ENCODE measurements around the gene NTPCR. TPM values are rescaled to one million over a fixed set of nuclear protein-coding genes. Genes with fewer than 3 reads are reported as not detected.

Gene NTPCR
- total RNA-seq, 1 donor from 2014 or later, result 11.0 TPM

- no peaks in the 10 kb centered on the region for H3K9me3 ChIP-seq (ENCODE audit: control insufficient read depth in 3 of 3, low read length in 3 of 3)
- H3K4me3 ChIP-seq (ENCODE audit: low read length in 3 of 3), result no peak overlapping the region
- peaks cover 8 to 19% (median 9%) of the 10 kb centered on the region in 3 donors for H3K36me3 ChIP-seq (ENCODE audit: control insufficient read depth in 3 of 3, insufficient read depth in 3 of 3, low read length in 3 of 3)
- no peak overlapping the region for H3K9ac ChIP-seq (ENCODE audit: low read depth in 1 of 3, low read length in 3 of 3)
- no peaks in the 10 kb centered on the region for H3K27me3 ChIP-seq (ENCODE audit: control insufficient read depth in 3 of 3, insufficient read depth in 3 of 3, low read length in 3 of 3)
- no peak overlapping the region for H3K27ac ChIP-seq (ENCODE audit: low read depth, low read length)
- peaks cover 6 to 23% (median 7%) of the 10 kb centered on the region in 3 donors for H3K4me1 ChIP-seq (ENCODE audit: control insufficient read depth in 3 of 3, insufficient read depth in 3 of 3, low read length in 3 of 3)
Observed at GRCh38 chr1:232983375-232983774, 33.0 kb downstream of the NTPCR start.

GRCh38 chr1:232983817-232984567, 33.6 kb downstream of the NTPCR start:
- Histone ChIP-seq H3K9me3 (ENCODE audit: control insufficient read depth in 3 of 3, low read length in 3 of 3) (no peaks in the 10 kb centered on the region), H3K27me3 (ENCODE audit: control insufficient read depth in 3 of 3, insufficient read depth in 3 of 3, low read length in 3 of 3) (no peaks in the 10 kb centered on the region), H3K9ac (ENCODE audit: low read depth in 1 of 3, low read length in 3 of 3) (no peak overlapping the region), H3K36me3 (ENCODE audit: control insufficient read depth in 3 of 3, insufficient read depth in 3 of 3, low read length in 3 of 3) (peaks cover 8 to 12% (median 9%) of the 10 kb centered on the region in 3 donors), H3K4me1 (ENCODE audit: control insufficient read depth in 3 of 3, insufficient read depth in 3 of 3, low read length in 3 of 3) (peaks cover 10 to 28% (median 11%) of the 10 kb centered on the region in 3 donors), H3K4me3 (ENCODE audit: low read length in 3 of 3) (no peak overlapping the region), H3K27ac (ENCODE audit: low read depth, low read length) (no peak overlapping the region)

GRCh38 chr1:232984577-232985425, 34.4 kb downstream of the NTPCR start:
- no peak overlapping the region for H3K4me3 ChIP-seq (ENCODE audit: low read length in 3 of 3)
- H3K4me1 ChIP-seq (ENCODE audit: control insufficient read depth in 3 of 3, insufficient read depth in 3 of 3, low read length in 3 of 3), result peaks cover 10 to 28% (median 11%) of the 10 kb centered on the region in 3 donors

GRCh38 chr1:232985882-232986526, 35.6 kb downstream of the NTPCR start:
- no peaks in the 10 kb centered on the region for H3K27me3 ChIP-seq (ENCODE audit: control insufficient read depth in 3 of 3, insufficient read depth in 3 of 3, low read length in 3 of 3)
- peaks cover 0 to 2% (median 2%) of the 10 kb centered on the region in 3 donors for H3K36me3 ChIP-seq (ENCODE audit: control insufficient read depth in 3 of 3, insufficient read depth in 3 of 3, low read length in 3 of 3)
- no peaks in the 10 kb centered on the region for H3K9me3 ChIP-seq (ENCODE audit: control insufficient read depth in 3 of 3, low read length in 3 of 3)
- no peak overlapping the region for H3K27ac ChIP-seq (ENCODE audit: low read depth, low read length)
- H3K9ac ChIP-seq (ENCODE audit: low read depth in 1 of 3, low read length in 3 of 3), result no peak overlapping the region
- peaks cover 10 to 28% (median 11%) of the 10 kb centered on the region in 3 donors for H3K4me1 ChIP-seq (ENCODE audit: control insufficient read depth in 3 of 3, insufficient read depth in 3 of 3, low read length in 3 of 3)
- H3K4me3 ChIP-seq (ENCODE audit: low read length in 3 of 3), result no peak overlapping the region

More at GRCh38 chr1:232984577-232985425, 34.4 kb downstream of the NTPCR start:
- Histone ChIP-seq H3K27me3 (ENCODE audit: control insufficient read depth in 3 of 3, insufficient read depth in 3 of 3, low read length in 3 of 3) (no peaks in the 10 kb centered on the region), H3K9ac (ENCODE audit: low read depth in 1 of 3, low read length in 3 of 3) (no peak overlapping the region), H3K9me3 (ENCODE audit: control insufficient read depth in 3 of 3, low read length in 3 of 3) (no peaks in the 10 kb centered on the region), H3K36me3 (ENCODE audit: control insufficient read depth in 3 of 3, insufficient read depth in 3 of 3, low read length in 3 of 3) (peaks cover 4 to 5% (median 4%) of the 10 kb centered on the region in 3 donors), H3K27ac (ENCODE audit: low read depth, low read length) (no peak overlapping the region)

GRCh38 chr1:232986527-232986922, 36.1 kb downstream of the NTPCR start:
- Histone ChIP-seq H3K9me3 (ENCODE audit: control insufficient read depth in 3 of 3, low read length in 3 of 3) (no peaks in the 10 kb centered on the region), H3K4me1 (ENCODE audit: control insufficient read depth in 3 of 3, insufficient read depth in 3 of 3, low read length in 3 of 3) (peaks cover 10 to 29% (median 11%) of the 10 kb centered on the region in 3 donors), H3K27me3 (ENCODE audit: control insufficient read depth in 3 of 3, insufficient read depth in 3 of 3, low read length in 3 of 3) (no peaks in the 10 kb centered on the region), H3K9ac (ENCODE audit: low read depth in 1 of 3, low read length in 3 of 3) (no peak overlapping the region), H3K36me3 (ENCODE audit: control insufficient read depth in 3 of 3, insufficient read depth in 3 of 3, low read length in 3 of 3) (peaks cover 0 to 2% (median 0%) of the 10 kb centered on the region in 3 donors), H3K4me3 (ENCODE audit: low read length in 3 of 3) (no peak overlapping the region), H3K27ac (ENCODE audit: low read depth, low read length) (no peak overlapping the region)

- Histone ChIP-seq H3K4me3 (ENCODE audit: low read length in 3 of 3) (no peak overlapping the region), H3K27me3 (ENCODE audit: control insufficient read depth in 3 of 3, insufficient read depth in 3 of 3, low read length in 3 of 3) (no peaks in the 10 kb centered on the region), H3K27ac (ENCODE audit: low read depth, low read length) (no peak overlapping the region), H3K9me3 (ENCODE audit: control insufficient read depth in 3 of 3, low read length in 3 of 3) (no peaks in the 10 kb centered on the region), H3K4me1 (ENCODE audit: control insufficient read depth in 3 of 3, insufficient read depth in 3 of 3, low read length in 3 of 3) (peaks cover 8 to 33% (median 11%) of the 10 kb centered on the region in 3 donors), H3K9ac (ENCODE audit: low read depth in 1 of 3, low read length in 3 of 3) (no peak overlapping the region), H3K36me3 (ENCODE audit: control insufficient read depth in 3 of 3, insufficient read depth in 3 of 3, low read length in 3 of 3) (peaks cover 0 to 2% (median 0%) of the 10 kb centered on the region in 3 donors)
Observed at GRCh38 chr1:232987046-232987773, 36.8 kb downstream of the NTPCR start.

GRCh38 chr1:232987774-232988140, 37.3 kb downstream of the NTPCR start:
- Histone ChIP-seq H3K27ac (ENCODE audit: low read depth, low read length) (no peak overlapping the region), H3K36me3 (ENCODE audit: control insufficient read depth in 3 of 3, insufficient read depth in 3 of 3, low read length in 3 of 3) (peaks cover 0 to 2% (median 0%) of the 10 kb centered on the region in 3 donors), H3K27me3 (ENCODE audit: control insufficient read depth in 3 of 3, insufficient read depth in 3 of 3, low read length in 3 of 3) (no peaks in the 10 kb centered on the region), H3K4me3 (ENCODE audit: low read length in 3 of 3) (no peak overlapping the region), H3K9me3 (ENCODE audit: control insufficient read depth in 3 of 3, low read length in 3 of 3) (no peaks in the 10 kb centered on the region), H3K9ac (ENCODE audit: low read depth in 1 of 3, low read length in 3 of 3) (no peak overlapping the region), H3K4me1 (ENCODE audit: control insufficient read depth in 3 of 3, insufficient read depth in 3 of 3, low read length in 3 of 3) (peaks cover 3 to 29% (median 8%) of the 10 kb centered on the region in 3 donors)

- Histone ChIP-seq H3K4me1 (ENCODE audit: control insufficient read depth in 3 of 3, insufficient read depth in 3 of 3, low read length in 3 of 3) (peaks cover 3 to 27% (median 7%) of the 10 kb centered on the region in 3 donors), H3K9ac (ENCODE audit: low read depth in 1 of 3, low read length in 3 of 3) (no peak overlapping the region), H3K27me3 (ENCODE audit: control insufficient read depth in 3 of 3, insufficient read depth in 3 of 3, low read length in 3 of 3) (no peaks in the 10 kb centered on the region), H3K27ac (ENCODE audit: low read depth, low read length) (no peak overlapping the region), H3K36me3 (ENCODE audit: control insufficient read depth in 3 of 3, insufficient read depth in 3 of 3, low read length in 3 of 3) (peaks cover 0 to 2% (median 0%) of the 10 kb centered on the region in 3 donors), H3K4me3 (ENCODE audit: low read length in 3 of 3) (no peak overlapping the region), H3K9me3 (ENCODE audit: control insufficient read depth in 3 of 3, low read length in 3 of 3) (no peaks in the 10 kb centered on the region)
Observed at GRCh38 chr1:232988572-232989040, 38.2 kb downstream of the NTPCR start.
